Bronchial epithelial cell (primary cell): ENCODE measurements around the gene GPER1. TPM values are rescaled to one million over a fixed set of nuclear protein-coding genes. Genes with fewer than 3 reads are reported as not detected.

Experiments
- DNase-seq: peaks from one replicate; pipeline ENCODE4 v3.0.0-alpha.2; 2010; ENCODE audit warnings: low read depth
- FAIRE-seq: peaks from 2 replicates; lab custom pipeline; 2011; peaks lifted over from hg19 to GRCh38; lab: Jason Lieb, UNC
- H3K27me3 ChIP-seq: 2 replicates; pipeline ENCODE4 v1.5.1; 2011; ENCODE audit warnings: low read length; ENCODE audit not compliant: control insufficient read depth, insufficient read depth
- H3K36me3 ChIP-seq: 2 replicates; pipeline ENCODE4 v1.5.1; 2011; ENCODE audit warnings: low read length; ENCODE audit not compliant: control insufficient read depth, insufficient read depth
- H3K4me3 ChIP-seq: 2 replicates; pipeline ENCODE4 v1.5.1; 2011; ENCODE audit warnings: mild to moderate bottlenecking, low read depth, low read length, control low read depth
- total RNA-seq: library from RNA; depleted of rRNA; stranded (reverse); fragments of >200 nt; gene quantifications from 2 replicates; pipeline ENCODE4 v1.2.1, GENCODE V29; 2014
- TF ChIP-seq, protein P1 (sequence below): IDR thresholded peaks from 2 replicates; pipeline ENCODE4 v1.5.1; 2011; ENCODE audit warnings: mild to moderate bottlenecking, moderate library complexity, low read length, control low read depth, inconsistent platforms; ENCODE audit not compliant: insufficient read depth, severe bottlenecking

Gene GPER1
- total RNA-seq, 1 donor from 2014 or later, result under 0.01 TPM

- Histone ChIP-seq H3K36me3 (peaks cover 2% of the 10 kb centered on the region), H3K4me3 (no peak overlapping the region), H3K27me3 (no peaks in the 10 kb centered on the region)
- FAIRE-seq, result no peak
- no peak for DNase-seq
- TF ChIP-seq, protein P1, sequence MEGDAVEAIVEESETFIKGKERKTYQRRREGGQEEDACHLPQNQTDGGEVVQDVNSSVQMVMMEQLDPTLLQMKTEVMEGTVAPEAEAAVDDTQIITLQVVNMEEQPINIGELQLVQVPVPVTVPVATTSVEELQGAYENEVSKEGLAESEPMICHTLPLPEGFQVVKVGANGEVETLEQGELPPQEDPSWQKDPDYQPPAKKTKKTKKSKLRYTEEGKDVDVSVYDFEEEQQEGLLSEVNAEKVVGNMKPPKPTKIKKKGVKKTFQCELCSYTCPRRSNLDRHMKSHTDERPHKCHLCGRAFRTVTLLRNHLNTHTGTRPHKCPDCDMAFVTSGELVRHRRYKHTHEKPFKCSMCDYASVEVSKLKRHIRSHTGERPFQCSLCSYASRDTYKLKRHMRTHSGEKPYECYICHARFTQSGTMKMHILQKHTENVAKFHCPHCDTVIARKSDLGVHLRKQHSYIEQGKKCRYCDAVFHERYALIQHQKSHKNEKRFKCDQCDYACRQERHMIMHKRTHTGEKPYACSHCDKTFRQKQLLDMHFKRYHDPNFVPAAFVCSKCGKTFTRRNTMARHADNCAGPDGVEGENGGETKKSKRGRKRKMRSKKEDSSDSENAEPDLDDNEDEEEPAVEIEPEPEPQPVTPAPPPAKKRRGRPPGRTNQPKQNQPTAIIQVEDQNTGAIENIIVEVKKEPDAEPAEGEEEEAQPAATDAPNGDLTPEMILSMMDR, result no peak
Observed at GRCh38 chr7:1103009-1103788, 15.3 kb downstream of the GPER1 start.

- peaks cover 2% of the 10 kb centered on the region for H3K36me3 ChIP-seq
- H3K27me3 ChIP-seq, result no peaks in the 10 kb centered on the region
- H3K4me3 ChIP-seq, result no peak overlapping the region
- DNase-seq, result no peak
- TF ChIP-seq, protein P1, result no peak
- no peak for FAIRE-seq
Observed at GRCh38 chr7:1103789-1104515, 16.0 kb downstream of the GPER1 start.

GRCh38 chr7:1104516-1105179, 16.7 kb downstream of the GPER1 start:
- no peak overlapping the region for H3K4me3 ChIP-seq
- FAIRE-seq (no peak), DNase-seq (no peak)

DNA sequence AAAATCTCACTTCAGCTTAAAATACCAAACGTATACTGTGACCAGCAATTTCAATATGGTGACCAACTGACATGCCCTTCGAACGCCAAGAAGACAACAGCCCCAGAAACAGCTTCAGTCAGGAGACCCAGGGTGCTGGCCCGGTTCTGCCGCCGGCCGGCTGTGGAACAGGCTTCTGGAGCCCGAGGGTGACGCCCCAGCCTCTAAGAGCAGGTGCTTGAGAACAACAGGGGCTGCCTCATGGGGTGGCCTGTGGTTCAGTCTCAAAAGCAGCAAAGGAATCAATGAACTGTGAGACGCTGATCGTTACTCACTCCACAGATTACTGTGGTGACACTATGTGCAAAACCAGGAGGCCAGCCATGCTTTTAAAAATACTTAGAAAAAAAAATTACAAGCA, 17.3 kb downstream of the GPER1 start:
- TF ChIP-seq, protein P1, result no peak
- no peak for DNase-seq
- no peaks in the 10 kb centered on the region for H3K27me3 ChIP-seq
- no peak for FAIRE-seq
- peaks cover 2% of the 10 kb centered on the region for H3K36me3 ChIP-seq
- no peak overlapping the region for H3K4me3 ChIP-seq

More at GRCh38 chr7:1104516-1105179, 16.7 kb downstream of the GPER1 start:
- H3K36me3 ChIP-seq, result peaks cover 2% of the 10 kb centered on the region
- TF ChIP-seq, protein P1, result no peak
- H3K27me3 ChIP-seq, result no peaks in the 10 kb centered on the region

DNA sequence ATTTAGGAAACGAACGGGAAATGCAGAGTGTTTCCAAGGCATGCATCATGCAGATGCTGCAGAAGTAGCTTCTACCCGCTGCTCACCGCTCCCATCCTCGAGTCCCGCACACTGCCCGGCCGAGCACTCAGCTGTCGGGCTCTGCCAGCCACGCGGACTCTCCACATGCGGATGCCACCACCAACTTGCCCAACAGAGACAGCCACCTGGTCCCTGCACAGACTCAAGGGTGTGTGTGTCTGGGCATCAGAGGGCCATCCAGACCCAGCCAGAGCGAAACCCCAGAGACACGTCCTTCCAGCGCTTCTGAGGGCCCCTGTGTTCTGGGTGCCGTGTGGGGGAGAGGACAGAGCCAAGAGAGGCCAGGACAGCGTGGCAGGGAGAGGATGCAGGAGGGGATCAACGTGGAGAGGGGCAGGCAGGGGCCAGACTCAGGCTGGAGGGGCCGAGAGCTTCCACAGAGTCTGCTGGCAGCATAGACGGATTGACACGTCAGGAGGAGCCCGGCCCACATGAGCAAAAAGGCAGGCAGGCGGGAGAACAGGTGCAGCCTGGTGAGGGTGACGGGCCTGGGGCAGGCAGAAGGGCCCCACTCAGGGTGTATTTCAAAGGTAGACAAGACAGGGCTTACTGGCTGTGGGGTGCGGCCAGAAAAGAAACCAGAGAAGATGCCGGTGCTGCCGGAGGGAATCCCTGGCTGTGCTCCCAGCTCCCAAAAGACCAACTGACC, 18.3 kb downstream of the GPER1 start:
- Histone ChIP-seq H3K4me3 (no peak overlapping the region), H3K36me3 (peaks cover 1% of the 10 kb centered on the region), H3K27me3 (no peaks in the 10 kb centered on the region)
- no peak for FAIRE-seq
- TF ChIP-seq, protein P1, result no peak
- DNase-seq, result no peak
